IgD-negative memory B cell (primary cell): Measurements from ENCODE around the gene RBP2. TPM values are rescaled to one million over a fixed set of nuclear protein-coding genes. Genes with fewer than 3 reads are reported as not detected.

ENCODE experiments used
- H3K27ac Mint-ChIP-seq, 3 donors: one replicate each; pipeline ENCODE4 v1.8.0; 2020 to 2022; ENCODE audit warnings: mild to moderate bottlenecking in 3 of 3, mixed read lengths in 3 of 3, moderate library complexity in 1 of 3
- H3K27me3 Mint-ChIP-seq: one replicate; pipeline ENCODE4 v1.8.0; 2021; ENCODE audit warnings: mixed read lengths
- H3K36me3 Mint-ChIP-seq: one replicate; pipeline ENCODE4 v1.8.0; 2020; ENCODE audit warnings: mild to moderate bottlenecking, mixed read lengths
- H3K4me1 Mint-ChIP-seq, 3 donors: one replicate each; pipeline ENCODE4 v1.8.0; 2020 to 2022; ENCODE audit warnings: mixed read lengths in 3 of 3, mild to moderate bottlenecking in 1 of 3
- H3K4me3 Mint-ChIP-seq, 4 donors: one replicate each; pipeline ENCODE4 v1.8.0; 2020 to 2022; ENCODE audit warnings: mild to moderate bottlenecking in 4 of 4, mixed read lengths in 4 of 4, moderate library complexity in 3 of 4
- H3K9me3 Mint-ChIP-seq, 3 donors: one replicate each; pipeline ENCODE4 v1.8.0; 2020 to 2021; ENCODE audit warnings: mixed read lengths in 3 of 3, mild to moderate bottlenecking in 1 of 3
- polyA plus RNA-seq: library from polyadenylated mRNA; unstranded; fragments of 300-500 nt; fragmentation: Illumina TruSeq; gene quantifications from one replicate; pipeline ENCODE4 v1.2.3, GENCODE V29; 2021

RBP2 gene
- polyA plus RNA-seq, 1 donor from 2014 or later, result not detected

DNA sequence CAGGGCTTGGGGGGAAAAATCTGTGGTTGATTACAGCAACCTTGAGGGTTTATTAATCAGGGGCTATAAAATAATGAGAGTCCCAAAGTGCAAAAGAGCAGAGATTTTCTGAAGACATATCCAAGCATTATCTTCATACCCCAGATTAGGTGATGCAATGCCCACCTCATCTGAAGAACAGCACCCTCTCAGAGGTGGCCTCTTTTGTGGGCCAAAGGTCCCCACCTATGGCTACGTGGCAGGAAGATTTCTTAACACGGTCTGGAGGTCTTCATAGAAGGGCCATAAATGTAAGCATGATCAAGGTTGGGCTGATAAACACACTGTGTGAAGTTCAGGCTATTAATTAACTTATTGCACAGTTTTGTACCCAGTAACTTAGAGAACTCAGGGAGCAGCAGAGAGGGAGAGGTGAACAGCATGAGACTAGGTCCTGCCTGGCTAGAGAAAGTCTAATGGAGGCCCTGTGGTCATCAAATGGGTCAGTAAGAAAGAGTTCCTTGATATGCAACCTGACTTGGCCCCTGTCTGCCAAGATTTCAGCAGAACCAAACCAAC, 29.6 kb upstream of the RBP2 start:
- no peaks in the 10 kb centered on the region for H3K27me3 Mint-ChIP-seq
- H3K36me3 Mint-ChIP-seq, result peaks cover 2% of the 10 kb centered on the region
- no peak overlapping the region for H3K4me3 Mint-ChIP-seq
- no peak overlapping the region for H3K27ac Mint-ChIP-seq
- no peaks in the 10 kb centered on the region for H3K9me3 Mint-ChIP-seq
- H3K4me1 Mint-ChIP-seq, result peaks cover 0 to 4% (median 2%) of the 10 kb centered on the region in 3 donors

DNA sequence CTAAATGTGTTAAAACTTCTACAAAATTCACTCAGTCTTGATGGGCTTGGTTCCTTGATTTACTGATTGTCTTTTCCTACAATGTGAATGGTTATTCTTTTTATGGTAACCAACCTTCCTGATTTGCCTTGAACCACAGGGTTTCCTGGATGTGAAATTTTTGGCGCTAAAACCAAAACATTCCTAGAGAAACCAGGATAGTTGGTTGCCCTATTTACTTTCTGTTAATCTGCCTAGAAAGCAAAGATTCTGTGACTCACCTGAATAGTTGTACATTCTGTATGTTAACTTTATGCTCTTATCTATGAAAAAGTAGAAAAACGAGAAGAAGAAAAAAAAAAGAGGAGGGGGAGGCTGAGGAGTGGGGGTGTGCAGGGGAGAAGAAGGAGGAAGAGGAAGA, 23.2 kb upstream of the RBP2 start:
- Mint-ChIP-seq H3K27me3 (no peaks in the 10 kb centered on the region), H3K4me3 (no peak overlapping the region), H3K36me3 (no peaks in the 10 kb centered on the region), H3K27ac (no peak overlapping the region), H3K9me3 (peaks cover 4 to 8% (median 7%) of the 10 kb centered on the region in 3 donors), H3K4me1 (peaks cover 0 to 4% (median 2%) of the 10 kb centered on the region in 3 donors)

GRCh38 chr3:139493826-139494385, 17.6 kb upstream of the RBP2 start:
- no peak overlapping the region for H3K27ac Mint-ChIP-seq
- no peak overlapping the region for H3K4me3 Mint-ChIP-seq
- H3K4me1 Mint-ChIP-seq, result no peaks in the 10 kb centered on the region
- no peaks in the 10 kb centered on the region for H3K27me3 Mint-ChIP-seq
- peaks cover 12 to 15% (median 15%) of the 10 kb centered on the region in 3 donors for H3K9me3 Mint-ChIP-seq
- H3K36me3 Mint-ChIP-seq, result peaks cover 4% of the 10 kb centered on the region

- peaks cover 12 to 18% (median 16%) of the 10 kb centered on the region in 3 donors for H3K9me3 Mint-ChIP-seq
- H3K27ac Mint-ChIP-seq, result no peak overlapping the region
- no peaks in the 10 kb centered on the region for H3K4me1 Mint-ChIP-seq
- H3K36me3 Mint-ChIP-seq, result peaks cover 4% of the 10 kb centered on the region
- H3K4me3 Mint-ChIP-seq, result no peak overlapping the region
- no peaks in the 10 kb centered on the region for H3K27me3 Mint-ChIP-seq
These were observed 15.7 kb upstream of the RBP2 start for GRCh38 chr3:139491966-139492365.

DNA sequence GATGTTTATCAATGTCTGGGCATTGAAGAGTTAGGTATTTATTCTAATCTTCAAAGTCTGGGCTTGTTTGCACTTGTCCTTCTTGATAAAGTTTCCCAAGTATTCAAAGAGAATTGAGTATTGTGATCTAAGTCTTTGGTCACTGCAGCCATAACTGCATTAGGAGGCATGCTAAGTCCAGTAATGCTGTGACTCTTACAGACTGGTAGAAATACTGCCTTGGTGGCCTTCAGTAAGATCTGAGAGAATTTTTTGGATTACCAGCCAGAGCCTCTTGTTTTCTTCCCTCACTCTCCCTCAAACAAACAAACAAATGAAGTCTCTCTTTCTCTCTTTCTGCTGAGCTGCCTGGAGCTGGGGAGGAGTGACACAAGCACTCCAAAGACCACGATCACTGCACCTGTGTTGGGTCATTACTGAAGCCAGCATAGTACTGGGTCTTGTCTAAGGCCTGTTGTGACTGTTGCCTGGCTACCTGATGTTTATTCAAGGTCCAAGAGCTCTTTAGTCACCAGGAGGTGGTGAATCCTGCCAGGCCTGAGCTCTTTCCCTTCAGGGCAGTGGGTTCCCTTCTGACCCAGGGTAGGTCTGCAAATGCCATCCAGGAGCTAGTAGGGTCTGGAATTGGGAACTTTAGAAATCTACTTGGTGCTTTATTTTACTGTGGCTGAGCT, 14.8 kb upstream of the RBP2 start:
- Mint-ChIP-seq H3K9me3 (peaks cover 10 to 16% (median 14%) of the 10 kb centered on the region in 3 donors), H3K4me3 (no peak overlapping the region)

DNA sequence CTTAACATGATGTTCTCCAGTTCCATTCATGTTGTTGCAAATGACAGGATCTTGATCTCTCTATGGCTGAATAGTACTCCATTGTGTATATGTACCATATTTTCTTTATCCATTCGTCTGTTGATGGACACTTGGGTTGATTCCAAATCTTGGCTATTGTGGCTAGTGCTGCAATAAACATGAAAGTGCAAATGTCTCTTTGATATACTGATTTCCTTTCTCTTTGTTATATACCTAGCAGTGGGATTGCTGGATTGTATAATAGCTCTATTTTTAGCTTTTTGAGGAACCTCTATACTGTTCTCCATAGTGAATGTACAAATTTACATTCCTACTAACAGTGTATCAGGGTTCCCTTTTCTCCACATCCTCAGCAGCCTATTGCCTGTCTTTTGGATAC, 5.9 kb upstream of the RBP2 start:
- H3K27me3 Mint-ChIP-seq, result no peaks in the 10 kb centered on the region
- H3K9me3 Mint-ChIP-seq, result no peaks in the 10 kb centered on the region
- peaks cover 2% of the 10 kb centered on the region for H3K36me3 Mint-ChIP-seq
- H3K27ac Mint-ChIP-seq, result no peak overlapping the region
- H3K4me1 Mint-ChIP-seq, result no peaks in the 10 kb centered on the region
- H3K4me3 Mint-ChIP-seq, result no peak overlapping the region

More for the DNA sequence above, 14.8 kb upstream of the RBP2 start:
- Mint-ChIP-seq H3K27ac (peak overlapping the region in 1 of 3 donors; percentile 51), H3K36me3 (peaks cover 4% of the 10 kb centered on the region), H3K27me3 (no peaks in the 10 kb centered on the region), H3K4me1 (no peaks in the 10 kb centered on the region)

DNA sequence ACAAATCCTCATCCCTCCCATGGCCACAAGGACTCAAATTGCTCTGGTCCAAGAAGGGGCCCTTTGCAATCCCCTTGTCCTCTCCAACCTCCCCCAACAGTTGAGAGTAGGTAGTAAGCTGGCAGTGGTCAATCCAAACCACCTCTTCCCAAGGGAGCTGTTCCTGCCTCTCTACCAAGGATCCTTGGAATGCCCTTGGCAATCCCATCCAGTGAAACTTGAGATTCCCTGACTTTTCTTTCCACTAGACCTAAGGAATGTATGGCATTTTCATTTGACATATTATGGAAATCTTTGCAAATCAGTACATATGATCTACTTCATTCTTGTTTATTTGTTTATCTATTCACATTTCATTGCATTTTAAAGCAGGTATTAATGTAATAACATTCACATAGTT, 4.8 kb upstream of the RBP2 start:
- peaks cover 2% of the 10 kb centered on the region for H3K36me3 Mint-ChIP-seq
- H3K27ac Mint-ChIP-seq, result peak overlapping the region in 1 of 3 donors; percentile 39
- no peaks in the 10 kb centered on the region for H3K4me1 Mint-ChIP-seq
- H3K4me3 Mint-ChIP-seq, result no peak overlapping the region
- no peaks in the 10 kb centered on the region for H3K27me3 Mint-ChIP-seq
- no peaks in the 10 kb centered on the region for H3K9me3 Mint-ChIP-seq

DNA sequence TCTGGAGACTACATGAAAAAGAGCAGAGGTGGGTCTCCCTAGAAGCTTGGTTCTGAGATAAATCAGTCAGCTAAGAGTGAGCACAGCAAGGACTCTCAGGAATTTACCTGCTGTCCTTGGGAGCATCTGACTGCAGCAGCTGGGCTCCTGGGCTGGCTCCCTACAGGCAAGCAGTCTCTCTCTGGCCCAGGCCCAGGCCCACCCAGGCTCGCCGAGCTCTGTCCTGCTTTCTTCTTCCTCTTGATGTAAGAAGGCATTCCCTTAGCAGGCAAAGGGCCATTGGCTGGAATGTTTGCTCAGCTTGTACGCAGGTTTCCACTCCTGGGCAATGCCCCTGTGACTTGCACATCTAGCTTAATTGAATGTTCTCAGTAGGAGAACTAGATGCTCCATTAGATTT, 4.3 kb upstream of the RBP2 start:
- H3K4me1 Mint-ChIP-seq, result no peaks in the 10 kb centered on the region
- no peak overlapping the region for H3K4me3 Mint-ChIP-seq
- H3K27ac Mint-ChIP-seq, result peak overlapping the region in 1 of 3 donors; percentile 25
- H3K36me3 Mint-ChIP-seq, result peaks cover 2% of the 10 kb centered on the region
- no peaks in the 10 kb centered on the region for H3K27me3 Mint-ChIP-seq
- H3K9me3 Mint-ChIP-seq, result no peaks in the 10 kb centered on the region

GRCh38 chr3:139477710-139478640, 1.7 kb upstream of the RBP2 start:
- no peak overlapping the region for H3K27ac Mint-ChIP-seq
- H3K27me3 Mint-ChIP-seq, result peaks cover 1% of the 10 kb centered on the region
- H3K4me1 Mint-ChIP-seq, result no peaks in the 10 kb centered on the region
- H3K9me3 Mint-ChIP-seq, result no peaks in the 10 kb centered on the region
- H3K36me3 Mint-ChIP-seq, result peaks cover 2% of the 10 kb centered on the region
- no peak overlapping the region for H3K4me3 Mint-ChIP-seq

GRCh38 chr3:139473155-139473771, 3.1 kb downstream of the RBP2 start:
- no peak overlapping the region for H3K4me3 Mint-ChIP-seq
- H3K27me3 Mint-ChIP-seq, result peaks cover 1% of the 10 kb centered on the region
- no peaks in the 10 kb centered on the region for H3K9me3 Mint-ChIP-seq
- no peaks in the 10 kb centered on the region for H3K4me1 Mint-ChIP-seq
- peaks cover 2% of the 10 kb centered on the region for H3K36me3 Mint-ChIP-seq
- no peak overlapping the region for H3K27ac Mint-ChIP-seq

- Mint-ChIP-seq H3K36me3 (peaks cover 1% of the 10 kb centered on the region), H3K27me3 (peaks cover 1% of the 10 kb centered on the region), H3K4me1 (no peaks in the 10 kb centered on the region), H3K27ac (no peak overlapping the region), H3K4me3 (no peak overlapping the region), H3K9me3 (no peaks in the 10 kb centered on the region)
These were observed 3.8 kb downstream of the RBP2 start for GRCh38 chr3:139472380-139473010.

- Mint-ChIP-seq H3K36me3 (no peaks in the 10 kb centered on the region), H3K9me3 (no peaks in the 10 kb centered on the region), H3K4me1 (no peaks in the 10 kb centered on the region), H3K27ac (no peak overlapping the region), H3K4me3 (no peak overlapping the region), H3K27me3 (peaks cover 1% of the 10 kb centered on the region)
These were observed 6.1 kb downstream of the RBP2 start for GRCh38 chr3:139470199-139470598.

GRCh38 chr3:139468399-139468798, 7.9 kb downstream of the RBP2 start:
- no peaks in the 10 kb centered on the region for H3K27me3 Mint-ChIP-seq
- no peak overlapping the region for H3K27ac Mint-ChIP-seq
- no peaks in the 10 kb centered on the region for H3K4me1 Mint-ChIP-seq
- no peak overlapping the region for H3K4me3 Mint-ChIP-seq
- no peaks in the 10 kb centered on the region for H3K9me3 Mint-ChIP-seq
- no peaks in the 10 kb centered on the region for H3K36me3 Mint-ChIP-seq

DNA sequence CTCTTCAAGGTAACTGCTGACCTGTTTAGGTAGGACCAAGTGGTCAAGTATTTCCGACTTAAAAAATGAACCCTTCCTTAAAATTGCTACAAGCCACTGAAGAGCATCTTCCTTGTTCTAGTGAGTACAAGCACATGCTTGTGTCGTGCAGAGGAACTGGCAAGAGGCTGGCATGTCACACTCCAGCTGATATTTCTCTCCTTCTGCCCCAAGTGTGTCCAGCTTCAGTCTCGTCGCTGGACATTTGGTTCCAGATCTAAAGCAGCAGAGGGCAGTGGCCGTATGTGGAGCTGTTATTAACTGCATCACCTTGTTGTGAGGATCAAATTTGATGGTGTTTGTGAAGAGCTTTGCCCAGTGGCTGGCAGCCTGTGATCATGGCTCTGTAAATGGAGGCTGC, 10.0 kb downstream of the RBP2 start:
- no peak overlapping the region for H3K4me3 Mint-ChIP-seq
- no peaks in the 10 kb centered on the region for H3K36me3 Mint-ChIP-seq
- no peak overlapping the region for H3K27ac Mint-ChIP-seq
- no peaks in the 10 kb centered on the region for H3K4me1 Mint-ChIP-seq
- H3K27me3 Mint-ChIP-seq, result no peaks in the 10 kb centered on the region
- H3K9me3 Mint-ChIP-seq, result no peaks in the 10 kb centered on the region
